WTC11 (cell line): ENCODE data around the gene UBE3C. TPM values are rescaled to one million over a fixed set of nuclear protein-coding genes. Genes with fewer than 3 reads are reported as not detected.

Experiments used
- ATAC-seq: fragments of 200-7000 bp; cut with Tn5 transposase; 2 replicates; pipeline ENCODE4 v1.10.0; 2021; ENCODE audit warnings: mild to moderate bottlenecking, moderate library complexity
- CTCF ChIA-PET: fragments of 300-600 bp; sonication (Branson Sonifier 250); formaldehyde crosslinking; loops from one replicate; lab custom pipeline; 2021; ENCODE audit warnings: antibody characterized with exemption; lab: Charles Lee
- POLR2A ChIA-PET: fragments of 350-600 bp; sonication (Branson Sonifier 250); formaldehyde crosslinking; loops from one replicate; lab custom pipeline; 2021; ENCODE audit warnings: antibody characterized with exemption; lab: Charles Lee
- DNase-seq: peaks from one replicate; pipeline ENCODE4 v3.0.0; 2021; ENCODE audit warnings: low spot score
- H3K27ac Mint-ChIP-seq: 2 replicates; pipeline ENCODE4 v1.8.0; 2021; ENCODE audit warnings: mixed read lengths
- H3K27me3 Mint-ChIP-seq: 2 replicates; pipeline ENCODE4 v1.8.0; 2021; ENCODE audit warnings: low read depth, mild to moderate bottlenecking, moderate library complexity, mixed read lengths
- H3K36me3 Mint-ChIP-seq: 2 replicates; pipeline ENCODE4 v1.8.0; 2021; ENCODE audit warnings: mixed read lengths
- H3K4me1 Mint-ChIP-seq: 2 replicates; pipeline ENCODE4 v1.8.0; 2022; ENCODE audit warnings: mixed read lengths
- H3K4me3 Mint-ChIP-seq: 2 replicates; pipeline ENCODE4 v1.8.0; 2021; ENCODE audit warnings: mild to moderate bottlenecking, moderate library complexity, mixed read lengths
- H3K9me3 Mint-ChIP-seq: 2 replicates; pipeline ENCODE4 v1.8.0; 2021; ENCODE audit warnings: mixed read lengths
- CREB1 ChIP-seq: sonication (generic); formaldehyde crosslinking; IDR thresholded peaks from 2 replicates; pipeline ENCODE4 v1.8.0; 2023; ENCODE audit warnings: mild to moderate bottlenecking, missing genetic modification reagents
- CTCF ChIP-seq: fragments of 200-600 bp; IDR thresholded peaks from 2 replicates; pipeline ENCODE4 v1.8.0; 2022; ENCODE audit warnings: antibody characterized with exemption
- E2F1 ChIP-seq: sonication (generic); formaldehyde crosslinking; IDR thresholded peaks from 2 replicates; pipeline ENCODE4 v1.8.0; 2022; ENCODE audit warnings: mild to moderate bottlenecking, missing genetic modification reagents
- E2F5 ChIP-seq: sonication (generic); formaldehyde crosslinking; IDR thresholded peaks from 2 replicates; pipeline ENCODE4 v1.8.1; 2022; ENCODE audit warnings: mild to moderate bottlenecking, moderate library complexity, missing genetic modification reagents
- ERG ChIP-seq: fragments of 250-450 bp; sonication (Bioruptor Pico); IDR thresholded peaks from 2 replicates; pipeline ENCODE4 v1.8.0; 2021; ENCODE audit warnings: mild to moderate bottlenecking
- ESRRA ChIP-seq: sonication (generic); formaldehyde crosslinking; IDR thresholded peaks from 2 replicates; pipeline ENCODE4 v1.8.1; 2022; ENCODE audit warnings: mild to moderate bottlenecking, missing genetic modification reagents, borderline replicate concordance
- FOXP1 ChIP-seq: sonication (generic); formaldehyde crosslinking; IDR thresholded peaks from 2 replicates; pipeline ENCODE4 v1.8.0; 2022; ENCODE audit warnings: missing genetic modification reagents, mild to moderate bottlenecking, moderate library complexity, borderline replicate concordance
- FOXP4 ChIP-seq: sonication (generic); formaldehyde crosslinking; IDR thresholded peaks from 2 replicates; pipeline ENCODE4 v1.8.0; 2022; ENCODE audit warnings: mild to moderate bottlenecking, missing genetic modification reagents
- GABPB1 ChIP-seq: sonication (generic); formaldehyde crosslinking; IDR thresholded peaks from 2 replicates; pipeline ENCODE4 v1.8.1; 2023; ENCODE audit warnings: mild to moderate bottlenecking, missing genetic modification reagents
- IRF1 ChIP-seq: sonication (generic); formaldehyde crosslinking; IDR thresholded peaks from 2 replicates; pipeline ENCODE4 v1.8.0; 2023; ENCODE audit warnings: missing genetic modification reagents
- NR3C1 ChIP-seq: sonication (generic); formaldehyde crosslinking; conservative IDR thresholded peaks from 2 replicates; pipeline ENCODE4 v1.8.1; 2023; ENCODE audit warnings: low read depth, mild to moderate bottlenecking, missing genetic modification reagents
- PRDM15 ChIP-seq: sonication (generic); formaldehyde crosslinking; IDR thresholded peaks from 2 replicates; pipeline ENCODE4 v1.8.0; 2022; ENCODE audit warnings: missing genetic modification reagents
- TEAD4 ChIP-seq: sonication (generic); formaldehyde crosslinking; IDR thresholded peaks from 2 replicates; pipeline ENCODE4 v1.8.0; 2022; ENCODE audit warnings: mild to moderate bottlenecking, missing genetic modification reagents
- USF1 ChIP-seq: sonication (generic); formaldehyde crosslinking; IDR thresholded peaks from 2 replicates; pipeline ENCODE4 v1.8.0; 2022; ENCODE audit warnings: mild to moderate bottlenecking, missing genetic modification reagents
- ZBTB21 ChIP-seq: sonication (generic); formaldehyde crosslinking; IDR thresholded peaks from 2 replicates; pipeline ENCODE4 v1.8.1; 2023; ENCODE audit warnings: mild to moderate bottlenecking, missing genetic modification reagents, borderline replicate concordance
- ZBTB43 ChIP-seq: sonication (generic); formaldehyde crosslinking; IDR thresholded peaks from 2 replicates; pipeline ENCODE4 v1.8.1; 2023; ENCODE audit warnings: mild to moderate bottlenecking, missing genetic modification reagents
- ZNF138 ChIP-seq: sonication (generic); formaldehyde crosslinking; conservative IDR thresholded peaks from 2 replicates; pipeline ENCODE4 v1.8.1; 2022; ENCODE audit warnings: mild to moderate bottlenecking, moderate library complexity, missing genetic modification reagents
- ZNF281 ChIP-seq: sonication (generic); formaldehyde crosslinking; IDR thresholded peaks from 2 replicates; pipeline ENCODE4 v1.8.0; 2023; ENCODE audit warnings: mild to moderate bottlenecking, missing genetic modification reagents
- ZNF396 ChIP-seq: fragments of 250-450 bp; sonication (Bioruptor Pico); IDR thresholded peaks from 2 replicates; pipeline ENCODE4 v1.8.0; 2021; ENCODE audit warnings: mild to moderate bottlenecking, moderate library complexity, borderline replicate concordance
- ZNF416 ChIP-seq: fragments of 250-450 bp; sonication (Bioruptor Pico); IDR thresholded peaks from 2 replicates; pipeline ENCODE4 v1.9.0; 2021; ENCODE audit warnings: mild to moderate bottlenecking, inconsistent platforms
- total RNA-seq: library from RNA; stranded (reverse); gene quantifications from 3 replicates; pipeline ENCODE4 v1.2.3, GENCODE V29; 2021

The UBE3C gene
- total RNA-seq, 1 experiment from 2014 or later, result 59.7 TPM

- TF ChIP-seq PRDM15 (CRISPR knock-in tag), result no peak
- no peak for TF ChIP-seq ZNF396 (CRISPR knock-in tag)
- TF ChIP-seq ZNF416 (CRISPR knock-in tag), result no peak
- TF ChIP-seq USF1, result no peak
- no peak for TF ChIP-seq FOXP1
- no peak for TF ChIP-seq ERG (CRISPR knock-in tag)
- TF ChIP-seq IRF1 (CRISPR knock-in tag), result no peak
- TF ChIP-seq CREB1 (CRISPR knock-in tag), result no peak
Observed at GRCh38 chr7:157246052-157246451, 107.3 kb downstream of the UBE3C start (continued).

- POLR2A ChIA-PET, result interaction anchor here (1.1 kb wide), 1 partner anchor 10 kb away, joined by 3 read pairs; no protein-coding TSS in a partner anchor
- Mint-ChIP-seq H3K4me1 (no peaks in the 10 kb centered on the region), H3K27ac (no peak overlapping the region), H3K4me3 (no peak overlapping the region), H3K27me3 (no peaks in the 10 kb centered on the region), H3K36me3 (peaks cover 30% of the 10 kb centered on the region), H3K9me3 (no peaks in the 10 kb centered on the region)
- no peak for DNase-seq
- ATAC-seq, result no peak
- CTCF ChIA-PET, result interaction anchor here (0.6 to 0.9 kb wide), 2 partner anchors 11 to 25 kb away, joined by 3 to 4 read pairs; no protein-coding TSS in a partner anchor
- TF ChIP-seq ZNF416 (CRISPR knock-in tag), result no peak
- TF ChIP-seq TEAD4 (CRISPR knock-in tag), result no peak
- no peak for TF ChIP-seq ZNF281 (CRISPR knock-in tag)
- TF ChIP-seq E2F1 (CRISPR knock-in tag), result no peak
- no peak for TF ChIP-seq ZBTB21 (CRISPR knock-in tag)
- TF ChIP-seq E2F5 (CRISPR knock-in tag), result no peak
- TF ChIP-seq ZNF138 (CRISPR knock-in tag), result no peak
- TF ChIP-seq ZBTB43 (CRISPR knock-in tag), result no peak
- TF ChIP-seq FOXP4 (CRISPR knock-in tag), result no peak
- no peak for TF ChIP-seq NR3C1
- no peak for TF ChIP-seq ESRRA (CRISPR knock-in tag)
- no peak for TF ChIP-seq CTCF
- TF ChIP-seq GABPB1 (CRISPR knock-in tag), result no peak
Observed at GRCh38 chr7:157248659-157249058, 109.9 kb downstream of the UBE3C start.
